PC-9 (cell line): Measurements from ENCODE around the gene NOC3L.

Source experiments
- EZH2 ChIP-seq: fragments of 200-600 bp; sonication (generic); IDR thresholded peaks from 2 replicates; pipeline ENCODE4 v1.8.0; 2017; ENCODE audit warnings: antibody characterized with exemption, low read depth
- TF ChIP-seq, protein P1 (sequence below): fragments of 200-600 bp; sonication (generic); conservative IDR thresholded peaks from 2 replicates; pipeline ENCODE4 v1.6.1; 2017; ENCODE audit warnings: mixed run types, antibody characterized with exemption, mild to moderate bottlenecking, moderate library complexity

DNA sequence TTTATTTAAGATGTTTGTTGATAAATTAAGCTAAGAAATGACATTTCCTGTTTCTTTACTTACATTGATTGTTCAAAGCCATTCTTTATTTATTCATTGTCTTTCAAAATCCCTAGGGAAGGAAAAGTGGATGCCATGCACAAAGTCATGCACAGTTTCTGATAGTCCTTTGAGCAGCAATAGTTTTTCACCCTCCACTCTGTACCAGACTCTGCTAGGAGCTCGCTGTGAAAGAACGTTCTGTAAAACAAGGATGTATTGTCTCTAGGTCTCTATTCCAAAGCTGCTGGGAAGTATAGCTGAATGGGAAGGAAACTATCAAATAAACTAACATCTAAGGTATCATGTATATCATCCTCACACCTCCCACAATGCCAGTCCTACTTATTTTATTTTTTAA lies 7.8 kb upstream of the NOC3L start:
- TF ChIP-seq, protein P1, sequence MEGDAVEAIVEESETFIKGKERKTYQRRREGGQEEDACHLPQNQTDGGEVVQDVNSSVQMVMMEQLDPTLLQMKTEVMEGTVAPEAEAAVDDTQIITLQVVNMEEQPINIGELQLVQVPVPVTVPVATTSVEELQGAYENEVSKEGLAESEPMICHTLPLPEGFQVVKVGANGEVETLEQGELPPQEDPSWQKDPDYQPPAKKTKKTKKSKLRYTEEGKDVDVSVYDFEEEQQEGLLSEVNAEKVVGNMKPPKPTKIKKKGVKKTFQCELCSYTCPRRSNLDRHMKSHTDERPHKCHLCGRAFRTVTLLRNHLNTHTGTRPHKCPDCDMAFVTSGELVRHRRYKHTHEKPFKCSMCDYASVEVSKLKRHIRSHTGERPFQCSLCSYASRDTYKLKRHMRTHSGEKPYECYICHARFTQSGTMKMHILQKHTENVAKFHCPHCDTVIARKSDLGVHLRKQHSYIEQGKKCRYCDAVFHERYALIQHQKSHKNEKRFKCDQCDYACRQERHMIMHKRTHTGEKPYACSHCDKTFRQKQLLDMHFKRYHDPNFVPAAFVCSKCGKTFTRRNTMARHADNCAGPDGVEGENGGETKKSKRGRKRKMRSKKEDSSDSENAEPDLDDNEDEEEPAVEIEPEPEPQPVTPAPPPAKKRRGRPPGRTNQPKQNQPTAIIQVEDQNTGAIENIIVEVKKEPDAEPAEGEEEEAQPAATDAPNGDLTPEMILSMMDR = no peak
- TF ChIP-seq EZH2 = no peak
